DOHH2 (cell line): ENCODE measurements around the gene PITPNC1.
"Not testable (repeated sequence)": the region's sequence is repeated elsewhere in the genome, so short reads cannot be mapped to it uniquely, and the experiment has no call there.

Source experiments
- H3F3A ChIP-seq: fragments of 200-600 bp; sonication (generic), shearing (Covaris generic); 2 replicates; pipeline ENCODE4 v1.6.0; 2016; ENCODE audit warnings: antibody characterized with exemption, mild to moderate bottlenecking; ENCODE audit not compliant: control insufficient read depth, insufficient read depth
- H3K27ac ChIP-seq: fragments of 200-600 bp; sonication (generic); 2 replicates; pipeline ENCODE4 v1.5.1; 2014; ENCODE audit warnings: low read depth, mild to moderate bottlenecking, low read length, moderate library complexity
- H3K27me3 ChIP-seq: fragments of 200-600 bp; sonication (generic); 2 replicates; pipeline ENCODE4 v1.6.1; 2014; ENCODE audit warnings: mild to moderate bottlenecking, low read length, mixed read lengths; ENCODE audit not compliant: control insufficient read depth
- H3K36me3 ChIP-seq: fragments of 200-600 bp; sonication (generic); 2 replicates; pipeline ENCODE4 v1.6.1; 2014; ENCODE audit warnings: mild to moderate bottlenecking, low read length, moderate library complexity, mixed read lengths; ENCODE audit not compliant: control insufficient read depth
- H3K4me1 ChIP-seq: fragments of 200-600 bp; sonication (generic); 2 replicates; pipeline ENCODE4 v1.6.1; 2014; ENCODE audit warnings: mild to moderate bottlenecking, low read length, mixed read lengths; ENCODE audit not compliant: control insufficient read depth
- H3K4me2 ChIP-seq: fragments of 200-600 bp; sonication (generic); 2 replicates; pipeline ENCODE4 v1.6.0; 2014; ENCODE audit warnings: mild to moderate bottlenecking, low read length, moderate library complexity
- H3K4me3 ChIP-seq: fragments of 200-600 bp; sonication (generic); 2 replicates; pipeline ENCODE4 v1.5.1; 2014; ENCODE audit warnings: mild to moderate bottlenecking, low read length, mixed read lengths
- H3K79me2 ChIP-seq: fragments of 200-600 bp; sonication (generic); 2 replicates; pipeline ENCODE4 v1.6.1; 2014; ENCODE audit warnings: mild to moderate bottlenecking, low read length, mixed read lengths; ENCODE audit not compliant: control insufficient read depth
- H3K9me2 ChIP-seq: fragments of 200-600 bp; sonication (generic); replicated peaks from 2 replicates; pipeline ENCODE4 v1.6.1; 2014; ENCODE audit warnings: mild to moderate bottlenecking, low read length, mixed read lengths; ENCODE audit not compliant: control insufficient read depth
- H3K9me3 ChIP-seq: fragments of 200-600 bp; sonication (generic); 2 replicates; pipeline ENCODE4 v1.6.1; 2014; ENCODE audit warnings: antibody characterized with exemption, low read length, mixed read lengths; ENCODE audit not compliant: control insufficient read depth, insufficient read depth
- H4K20me1 ChIP-seq: fragments of 200-600 bp; sonication (generic); 2 replicates; pipeline ENCODE4 v1.6.0; 2014; ENCODE audit warnings: low read depth, mild to moderate bottlenecking, antibody characterized with exemption, low read length, moderate library complexity; ENCODE audit not compliant: control insufficient read depth, insufficient read depth
- EZH2phosphoT487 ChIP-seq: fragments of 200-600 bp; sonication (generic); IDR thresholded peaks from 2 replicates; pipeline ENCODE4 v1.6.1; 2017; ENCODE audit warnings: borderline replicate concordance, mild to moderate bottlenecking, antibody characterized with exemption, low read length, moderate library complexity, mixed read lengths
- TF ChIP-seq, protein P1 (sequence below): fragments of 200-600 bp; sonication (generic); IDR thresholded peaks from one replicate; pipeline ENCODE4 v1.5.1; 2014; ENCODE audit warnings: antibody characterized with exemption, mild to moderate bottlenecking, low read depth, low read length; ENCODE audit not compliant: poor library complexity, severe bottlenecking

The PITPNC1 gene

DNA sequence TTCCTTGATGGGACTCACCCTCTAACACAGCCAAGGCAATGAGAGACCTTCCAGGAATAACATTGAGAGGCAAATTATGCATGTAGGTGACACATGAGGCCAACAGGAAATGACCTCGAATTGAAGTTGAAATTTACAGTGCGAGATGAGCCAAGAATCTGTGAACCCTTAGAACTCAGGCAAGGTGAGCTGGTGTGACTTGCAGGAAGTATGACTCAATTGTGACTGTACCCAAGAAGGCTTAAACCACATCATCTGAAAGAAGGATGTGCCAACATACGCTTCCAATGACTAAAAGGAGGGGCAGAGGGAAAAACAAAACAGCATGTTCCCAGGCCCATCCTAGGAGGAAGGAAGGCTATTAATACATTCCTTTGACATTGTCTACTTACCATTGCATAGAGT, 44.8 kb downstream of the PITPNC1 start:
- no peaks in the 10 kb centered on the region for H4K20me1 ChIP-seq
- H3F3A ChIP-seq = no peaks in the 10 kb centered on the region
- peaks cover 22% of the 10 kb centered on the region for H3K4me1 ChIP-seq
- no peaks in the 10 kb centered on the region for H3K36me3 ChIP-seq
- H3K4me2 ChIP-seq = no peak overlapping the region
- no peaks in the 10 kb centered on the region for H3K9me3 ChIP-seq
- TF ChIP-seq, protein P1, sequence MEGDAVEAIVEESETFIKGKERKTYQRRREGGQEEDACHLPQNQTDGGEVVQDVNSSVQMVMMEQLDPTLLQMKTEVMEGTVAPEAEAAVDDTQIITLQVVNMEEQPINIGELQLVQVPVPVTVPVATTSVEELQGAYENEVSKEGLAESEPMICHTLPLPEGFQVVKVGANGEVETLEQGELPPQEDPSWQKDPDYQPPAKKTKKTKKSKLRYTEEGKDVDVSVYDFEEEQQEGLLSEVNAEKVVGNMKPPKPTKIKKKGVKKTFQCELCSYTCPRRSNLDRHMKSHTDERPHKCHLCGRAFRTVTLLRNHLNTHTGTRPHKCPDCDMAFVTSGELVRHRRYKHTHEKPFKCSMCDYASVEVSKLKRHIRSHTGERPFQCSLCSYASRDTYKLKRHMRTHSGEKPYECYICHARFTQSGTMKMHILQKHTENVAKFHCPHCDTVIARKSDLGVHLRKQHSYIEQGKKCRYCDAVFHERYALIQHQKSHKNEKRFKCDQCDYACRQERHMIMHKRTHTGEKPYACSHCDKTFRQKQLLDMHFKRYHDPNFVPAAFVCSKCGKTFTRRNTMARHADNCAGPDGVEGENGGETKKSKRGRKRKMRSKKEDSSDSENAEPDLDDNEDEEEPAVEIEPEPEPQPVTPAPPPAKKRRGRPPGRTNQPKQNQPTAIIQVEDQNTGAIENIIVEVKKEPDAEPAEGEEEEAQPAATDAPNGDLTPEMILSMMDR = no peak
- no peak for TF ChIP-seq EZH2phosphoT487
- H3K27me3 ChIP-seq = no peaks in the 10 kb centered on the region
- H3K79me2 ChIP-seq = no peaks in the 10 kb centered on the region
- H3K27ac ChIP-seq = no peak overlapping the region
- H3K4me3 ChIP-seq = no peak overlapping the region
- no peaks in the 10 kb centered on the region for H3K9me2 ChIP-seq

DNA sequence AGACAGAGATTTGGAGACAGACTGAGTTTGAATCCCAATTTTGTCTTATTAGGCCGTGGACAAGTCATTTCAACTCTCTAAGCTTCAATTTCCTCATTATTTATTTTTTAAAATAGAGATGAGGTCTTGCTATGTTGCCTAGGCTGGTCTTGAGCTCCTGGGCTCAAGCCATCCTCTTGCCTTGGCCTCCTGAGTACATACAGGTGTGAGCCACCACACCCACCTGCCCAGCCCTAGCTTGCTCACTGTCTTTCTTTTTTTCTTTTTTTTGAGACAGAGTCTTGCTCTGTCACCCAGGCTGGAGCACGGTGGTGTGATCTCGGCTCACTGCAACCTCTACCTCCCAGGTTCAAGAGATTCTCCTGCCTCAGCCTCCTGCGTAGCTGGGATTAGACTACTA, 45.2 kb downstream of the PITPNC1 start:
- H3K4me2 ChIP-seq, H3K9me2 ChIP-seq, H3K27me3 ChIP-seq, H3K9me3 ChIP-seq, H3K4me3 ChIP-seq, H3K27ac ChIP-seq, H4K20me1 ChIP-seq, H3F3A ChIP-seq, H3K79me2 ChIP-seq, H3K36me3 ChIP-seq: not testable (repeated sequence)
- peaks cover 22% of the 10 kb centered on the region for H3K4me1 ChIP-seq

DNA sequence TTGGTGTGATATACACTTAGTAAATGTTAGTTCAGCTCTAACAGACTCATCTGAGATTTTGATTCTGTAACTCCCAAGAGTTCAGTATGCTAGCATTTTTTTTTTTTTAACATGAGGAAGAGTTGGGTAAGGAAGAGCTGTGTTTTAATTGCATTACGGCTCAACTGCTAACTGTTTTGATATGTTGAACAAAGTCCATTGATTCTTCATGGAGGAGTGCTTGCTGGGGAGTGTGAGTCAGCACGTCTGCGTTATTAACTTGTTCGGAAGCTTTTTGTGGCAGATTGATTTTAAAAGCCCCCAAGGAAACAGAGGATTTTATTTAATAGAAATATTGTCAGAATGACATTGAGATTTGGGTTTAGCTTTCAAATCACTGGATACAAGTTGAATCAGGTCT, 45.8 kb downstream of the PITPNC1 start:
- Histone ChIP-seq H3K79me2 (no peaks in the 10 kb centered on the region), H3K9me3 (no peaks in the 10 kb centered on the region), H3K27ac (no peak overlapping the region), H3F3A (no peaks in the 10 kb centered on the region), H3K27me3 (no peaks in the 10 kb centered on the region), H3K36me3 (no peaks in the 10 kb centered on the region), H3K4me1 (peaks cover 22% of the 10 kb centered on the region), H3K4me3 (no peak overlapping the region), H3K9me2 (no peaks in the 10 kb centered on the region), H3K4me2 (no peak overlapping the region), H4K20me1 (no peaks in the 10 kb centered on the region)
- TF ChIP-seq, protein P1 = no peak
- TF ChIP-seq EZH2phosphoT487 = no peak

DNA sequence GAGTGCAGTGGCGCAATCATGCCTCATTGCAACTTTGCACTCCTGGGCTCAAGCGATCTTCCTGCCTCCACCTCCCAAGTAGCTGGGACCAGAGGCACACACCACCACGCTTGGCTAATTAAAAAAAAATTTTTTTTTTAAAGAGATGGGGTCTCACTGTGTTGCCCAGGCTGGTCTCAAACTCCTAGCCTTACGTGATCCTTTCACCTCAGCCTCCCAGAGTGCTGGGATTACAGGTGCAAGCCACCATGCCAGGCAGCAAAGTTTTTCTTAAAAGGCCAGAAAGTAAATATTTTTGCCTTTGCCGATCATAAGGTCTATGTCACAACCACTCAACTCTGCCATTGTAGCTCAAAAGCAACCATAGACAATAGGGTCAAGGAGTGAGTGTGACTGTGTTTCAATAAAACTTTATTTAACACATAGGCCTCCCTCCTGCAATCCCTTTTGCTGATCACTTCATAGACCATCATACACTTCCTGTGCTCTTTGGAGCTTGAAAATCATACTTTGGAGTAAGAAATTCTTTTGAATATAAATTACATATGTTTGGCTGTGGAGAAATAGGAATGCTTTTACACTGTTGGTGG, 48.6 kb downstream of the PITPNC1 start:
- H3K4me2 ChIP-seq = no peak overlapping the region
- H3K27me3 ChIP-seq = no peaks in the 10 kb centered on the region
- H3K79me2 ChIP-seq = no peaks in the 10 kb centered on the region
- no peaks in the 10 kb centered on the region for H4K20me1 ChIP-seq
- H3K9me2 ChIP-seq = no peaks in the 10 kb centered on the region
- no peak overlapping the region for H3K4me3 ChIP-seq
- H3K27ac ChIP-seq = no peak overlapping the region
- H3K9me3 ChIP-seq = no peaks in the 10 kb centered on the region
- H3K4me1 ChIP-seq = peaks cover 11% of the 10 kb centered on the region
- TF ChIP-seq, protein P1 = no peak
- no peak for TF ChIP-seq EZH2phosphoT487
- no peaks in the 10 kb centered on the region for H3F3A ChIP-seq
- no peaks in the 10 kb centered on the region for H3K36me3 ChIP-seq
